Right lobe of liver (tissue), 4 donors: ENCODE results near the gene ITPR2.

Source experiments
- CTCF ChIP-seq, 4 donors: fragments of 200-600 bp in 3 of 4; fragments of 450-650 bp in 1 of 4; IDR thresholded peaks; one replicate each; pipeline versions ENCODE4 v1.5.1 to v1.8.0; 2016 to 2022; ENCODE audit warnings: antibody characterized with exemption in 4 of 4, mild to moderate bottlenecking in 2 of 4
- POLR2A ChIP-seq: fragments of 450-650 bp; IDR thresholded peaks from one replicate; pipeline ENCODE4 v1.6.1; 2017; ENCODE audit warnings: antibody characterized with exemption, mild to moderate bottlenecking
- donor health status: DM: no; HTN: no; CAD: no.
- donor health status: DM: no; HTN: no; CAD: no.
- donor health status: DM: no; HTN: yes; CAD: no.

GRCh38 chr12:26799741-26800140, 33.3 kb downstream of the ITPR2 start:
- TF ChIP-seq CTCF (IDR thresholded peaks at IDR 0.05), result no peak
- TF ChIP-seq POLR2A, result no peak
